ENCODE measurements around the gene SNPH.

Gene SNPH

GRCh38 chr20:1229541-1229940 is 36.6 kb upstream of the SNPH start:
- H3K27ac ChIP-seq = no peak overlapping the region
- TF ChIP-seq CTCF (conservative IDR thresholded peaks at IDR 0.05) = no peak

- H3K27ac ChIP-seq = no peak overlapping the region
- no peak for TF ChIP-seq CTCF (conservative IDR thresholded peaks at IDR 0.05)
Observed at GRCh38 chr20:1232286-1233111, 33.6 kb upstream of the SNPH start.

DNA sequence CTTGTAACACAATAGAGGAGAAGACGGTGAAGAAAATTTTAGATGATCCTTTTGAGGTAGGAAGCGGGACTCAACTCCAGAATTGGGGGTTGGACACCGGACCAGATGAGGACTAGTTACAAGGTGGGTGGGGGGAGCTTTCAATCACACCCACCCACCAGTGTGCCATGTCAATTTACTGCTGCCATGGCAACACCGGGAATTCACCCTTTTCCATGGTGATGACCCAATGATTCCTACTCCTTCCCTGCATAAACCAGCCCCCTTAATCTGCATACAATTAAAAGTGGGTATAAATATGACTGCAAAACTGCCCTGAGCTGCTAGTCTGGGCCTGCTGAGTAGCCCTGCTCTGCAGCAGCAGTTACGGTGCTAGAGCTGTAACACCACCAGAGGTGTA is 25.5 kb upstream of the SNPH start:
- H3K27ac ChIP-seq = no peak overlapping the region
- no peak for TF ChIP-seq CTCF (conservative IDR thresholded peaks at IDR 0.05)

DNA sequence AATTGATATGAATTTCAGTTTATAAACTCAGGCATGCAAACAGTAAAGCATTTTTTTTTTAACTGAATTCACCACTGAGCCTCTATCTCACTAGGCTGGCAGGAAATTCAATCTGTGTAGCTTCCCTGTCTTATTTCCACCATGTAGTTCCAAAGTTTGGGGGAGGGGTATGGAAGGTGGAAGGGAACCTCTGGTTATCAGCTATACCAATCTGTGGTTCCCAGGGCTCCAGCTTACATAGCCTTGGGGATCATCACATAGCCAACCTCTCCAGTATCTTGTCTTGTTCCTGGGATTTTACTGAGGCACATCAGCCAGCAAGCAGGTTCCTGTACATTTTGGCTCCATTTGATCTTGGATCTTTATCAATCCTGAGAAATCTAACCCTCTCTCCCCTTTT is 24.6 kb upstream of the SNPH start:
- no peak for TF ChIP-seq CTCF (conservative IDR thresholded peaks at IDR 0.05)
- no peak overlapping the region for H3K27ac ChIP-seq

DNA sequence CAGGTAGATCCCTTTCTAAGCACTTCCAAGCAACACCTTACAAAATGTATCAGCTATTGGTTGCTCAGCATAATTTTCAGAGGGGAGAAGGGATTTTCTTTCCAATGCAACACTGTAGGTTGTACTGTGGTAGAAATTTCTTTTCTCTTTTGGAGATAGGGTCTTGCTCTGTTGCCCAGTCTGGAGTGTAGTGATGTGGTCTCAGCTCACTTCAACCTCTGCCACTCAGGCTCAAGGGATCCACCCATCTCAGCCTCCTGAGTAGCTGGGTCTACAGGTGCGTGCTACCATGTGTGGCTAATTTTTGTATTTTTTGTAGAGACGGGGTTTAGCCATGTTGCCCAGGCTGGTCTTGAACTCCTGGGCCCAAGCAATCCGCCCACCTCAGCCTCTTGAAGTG is 24.0 kb upstream of the SNPH start:
- no peak overlapping the region for H3K27ac ChIP-seq
- no peak for TF ChIP-seq CTCF (conservative IDR thresholded peaks at IDR 0.05)

DNA sequence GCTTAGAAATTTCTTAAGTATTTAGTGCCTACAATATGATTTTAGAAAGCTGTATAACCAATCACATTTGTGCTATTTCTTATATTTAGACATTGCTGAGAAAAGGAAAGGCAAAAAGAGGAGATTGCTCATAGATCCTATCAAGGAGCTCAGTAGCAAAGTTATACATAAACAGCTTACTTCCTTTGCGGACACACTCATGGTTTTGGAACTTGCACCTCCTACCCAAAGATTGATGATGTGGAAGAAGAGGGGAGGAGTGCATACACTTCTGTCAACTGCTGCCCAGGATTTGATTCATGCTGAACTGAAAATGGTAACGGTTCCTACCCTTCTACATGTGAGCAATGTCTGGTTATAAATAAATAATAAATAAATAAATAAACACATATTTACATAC is 23.6 kb upstream of the SNPH start:
- TF ChIP-seq CTCF (conservative IDR thresholded peaks at IDR 0.05) = no peak
- H3K27ac ChIP-seq = no peak overlapping the region

GRCh38 chr20:1245578-1245977 is 20.5 kb upstream of the SNPH start:
- TF ChIP-seq CTCF (conservative IDR thresholded peaks at IDR 0.05) = no peak
- H3K27ac ChIP-seq = no peak overlapping the region
